K562 (cell line): Measurements from ENCODE around the gene ACER2. TPM values are rescaled to one million over a fixed set of nuclear protein-coding genes. Genes with fewer than 3 reads are reported as not detected.
A peak's percentile ranks its signal among the peaks of the same experiment; 100 is the strongest.

ENCODE experiments used
- CBX2 ChIP-seq: fragments of 200-600 bp; sonication (generic); IDR thresholded peaks from one replicate; pipeline ENCODE4 v1.6.1; 2012; ENCODE audit warnings: mild to moderate bottlenecking, low read length, inconsistent platforms; ENCODE audit not compliant: insufficient read depth, poor library complexity, severe bottlenecking
- CEBPZ ChIP-seq: fragments of 150-350 bp; IDR thresholded peaks from 2 replicates; pipeline ENCODE4 v1.6.1; 2014; ENCODE audit warnings: low read depth, mild to moderate bottlenecking, low read length, borderline replicate concordance
- DEAF1 ChIP-seq: fragments of 450-650 bp; formaldehyde crosslinking; IDR thresholded peaks from 2 replicates; pipeline ENCODE4 v1.4.0; 2020; ENCODE audit warnings: mild to moderate bottlenecking, moderate library complexity
- GTF2F1 ChIP-seq: IDR thresholded peaks from 2 replicates; pipeline ENCODE4 v1.6.1; 2011; ENCODE audit warnings: low read depth, low read length, improper control_type of control experiment
- HNRNPK ChIP-seq: fragments of 200-400 bp; formaldehyde crosslinking; IDR thresholded peaks from one replicate; pipeline ENCODE4 v1.6.1; 2018; ENCODE audit warnings: mild to moderate bottlenecking, low read depth, low read length; ENCODE audit not compliant: poor library complexity, severe bottlenecking
- MAZ ChIP-seq, 2 experiments: fragments of 450-650 bp in 1 of 2; sonication (generic) in 1 of 2; formaldehyde crosslinking; IDR thresholded peaks in 1 of 2; conservative IDR thresholded peaks in 1 of 2; 2 replicates each; pipeline versions ENCODE4 v1.4.0 to v1.5.0; 2020; ENCODE audit warnings: mild to moderate bottlenecking in 1 of 2, missing genetic modification reagents in 1 of 2
- MIER1 ChIP-seq: fragments of 450-650 bp; IDR thresholded peaks from 2 replicates; pipeline ENCODE4 v1.6.1; 2016; ENCODE audit warnings: antibody characterized with exemption, mild to moderate bottlenecking, low read depth
- PBX2 ChIP-seq, 2 experiments: IDR thresholded peaks in 1 of 2; conservative IDR thresholded peaks in 1 of 2; 2 replicates each; pipeline ENCODE4 v1.6.1; 2016; ENCODE audit warnings: low read depth in 2 of 2, mild to moderate bottlenecking in 1 of 2, missing compliant biosample characterization in 1 of 2, missing genetic modification characterization in 1 of 2, moderate library complexity in 1 of 2
- PCBP2 ChIP-seq: fragments of 200-400 bp; formaldehyde crosslinking; IDR thresholded peaks from 2 replicates; pipeline ENCODE4 v1.6.1; 2018; ENCODE audit warnings: low read length, low read depth, mild to moderate bottlenecking, moderate library complexity; ENCODE audit not compliant: poor library complexity, severe bottlenecking
- POLR2G ChIP-seq: fragments of 200-400 bp; formaldehyde crosslinking; IDR thresholded peaks from 2 replicates; pipeline ENCODE4 v1.6.1; 2017; ENCODE audit warnings: low read depth, mild to moderate bottlenecking, antibody characterized with exemption, low read length, moderate library complexity
- PREB ChIP-seq: sonication (generic); formaldehyde crosslinking; IDR thresholded peaks from 2 replicates; pipeline ENCODE4 v1.8.1; 2023; ENCODE audit warnings: mild to moderate bottlenecking, missing genetic modification reagents
- STAG1 ChIP-seq: sonication (generic); formaldehyde crosslinking; IDR thresholded peaks from 2 replicates; pipeline ENCODE4 v1.5.0; 2020; ENCODE audit warnings: missing genetic modification reagents, borderline replicate concordance
- ZNF398 ChIP-seq: fragments of 250-450 bp; sonication (Bioruptor Pico); IDR thresholded peaks from 2 replicates; pipeline ENCODE4 v1.8.0; 2021; ENCODE audit warnings: moderate library complexity, mild to moderate bottlenecking, inconsistent platforms
- polyA plus RNA-seq, 8 experiments: library from polyadenylated mRNA; depleted of rRNA in 4 of 8; stranded (reverse) in 5 of 8; unstranded in 3 of 8; fragments of >200 nt; fragmentation: Nextera tagmentation in 2 of 8; fragmentation: Illumina TruSeq in 1 of 8; extraction: Ambion mirVana in 2 of 8; extraction: Trizol in 1 of 8; gene quantifications; 2 replicates each; pipeline versions ENCODE4 v1.2.1 to v1.2.3, GENCODE V29; 2011 to 2014; ENCODE audit warnings: inconsistent platforms in 1 of 8, missing spikeins in 1 of 8
- total RNA-seq, 7 experiments: library from RNA; depleted of rRNA in 6 of 7; stranded (reverse); fragments of >200 nt in 6 of 7; fragmentation: Illumina TruSeq in 2 of 7; extraction: Trizol in 2 of 7; gene quantifications; 2 replicates each; pipeline versions ENCODE4 v1.2.1 to v1.2.3, GENCODE V29; 2011 to 2021; ENCODE audit warnings: low replicate concordance in 1 of 7

Gene ACER2
- total and polyA plus RNA-seq, 9 of the 15 experiments (the other 6 are each of a cell fraction or from before 2014, with no cell fraction given) = 0.17 to 4.6 (median 3.0) TPM

- TF ChIP-seq CEBPZ (no peak), DEAF1 (CRISPR knock-in tag) (no peak), MIER1 (no peak), PBX2 (CRISPR knock-in tag; IDR thresholded peaks at IDR 0.05; ENCODE audit: low read depth) (no peak), PBX2 (tag; conservative IDR thresholded peaks at IDR 0.05; ENCODE audit: low read depth) (no peak), POLR2G (0 out of 2 replicates have a peak, but pooled peaks have one; percentile 28), GTF2F1 (no peak), PREB (CRISPR knock-in tag) (no peak), MAZ (CRISPR knock-in tag; conservative IDR thresholded peaks at IDR 0.05 in 1 of 2, IDR thresholded peaks at IDR 0.05 in 1 of 2) (no peak), STAG1 (CRISPR knock-in tag) (no peak; the same call in 1 of the 2 replicates), PCBP2 (no peak), HNRNPK (no peak), ZNF398 (CRISPR knock-in tag) (no peak), CBX2 (no peak)
Observed at GRCh38 chr9:19464764-19465585, 56.2 kb downstream of the ACER2 start (continued).
